ENCODE data around the gene STRN.

GRCh38 chr2:36823862-36824261 is 142.5 kb downstream of the STRN start:
- TF ChIP-seq CTCF (IDR thresholded peaks at IDR 0.05) (no peak), POLR2A (IDR thresholded peaks at IDR 0.05) (no peak)
